ENCODE measurements around the gene LRP8. TPM values are rescaled to one million over a fixed set of nuclear protein-coding genes. Genes with fewer than 3 reads are reported as not detected.

The LRP8 gene
- total and polyA plus RNA-seq, 2 donors (not counting 3 experiments of a cell fraction or from before 2014, with no cell fraction given), result 40.9 to 62.2 TPM

GRCh38 chr1:53372501-53372951 lies 44.7 kb upstream of the LRP8 start:
- Histone ChIP-seq H3K36me3 (ENCODE audit: control insufficient read depth in 2 of 2, extremely low read depth in 1 of 2, insufficient read depth in 2 of 2, low read length in 2 of 2) (no peaks in the 10 kb centered on the region), H3K79me2 (ENCODE audit: control insufficient read depth, insufficient read depth, low read length) (no peaks in the 10 kb centered on the region), H3K4me2 (ENCODE audit: insufficient read depth, low read length) (no peak overlapping the region), H3K9ac (replicated peaks; ENCODE audit: extremely low read depth, insufficient read depth, low read length) (no peak overlapping the region), H3K27ac (ENCODE audit: insufficient read depth, low read depth, low read length) (no peak overlapping the region), H3K27me3 (ENCODE audit: control insufficient read depth in 2 of 2, insufficient read depth in 2 of 2, low read length in 2 of 2) (no peaks in the 10 kb centered on the region), H2AFZ (ENCODE audit: low read depth, low read length) (no peak overlapping the region), H3K9me3 (replicated peaks; ENCODE audit: control insufficient read depth, insufficient read depth, low read length) (no peaks in the 10 kb centered on the region), H3K4me3 (replicated peaks in 1 of 3; ENCODE audit: insufficient read depth in 1 of 3, low read depth in 1 of 3, low read length in 3 of 3) (no peak overlapping the region), H3K9me1 (replicated peaks; ENCODE audit: control insufficient read depth, extremely low read depth, insufficient read depth, low read length) (no peaks in the 10 kb centered on the region), H3K4me1 (ENCODE audit: control insufficient read depth, extremely low read depth, insufficient read depth, low read length) (no peaks in the 10 kb centered on the region), H4K20me1 (replicated peaks; ENCODE audit: control insufficient read depth, extremely low read depth, insufficient read depth, low read length) (no peaks in the 10 kb centered on the region)
- ChIA-PET CTCF (interaction anchor here (1.0 kb wide), 1 partner anchor 21 kb away, joined by 3 read pairs; no protein-coding TSS in a partner anchor), POLR2A (no interaction called here)
- DNase-seq (ENCODE audit: low read depth, low spot score), result no peak
- no peak for FAIRE-seq
- no TSS peak for BruUV-seq (replicated peaks)
- dilution Hi-C loops (cut with MboI; ENCODE audit: extremely low pct_ligation_motif_present, low sequenced_read_pairs), result no loop called here
- TF ChIP-seq FOS (IDR thresholded peaks at IDR 0.05; ENCODE audit: borderline replicate concordance, insufficient read depth, low read length), result no peak
- intact Hi-C loops (cut with micrococcal nuclease), result no loop called here

DNA sequence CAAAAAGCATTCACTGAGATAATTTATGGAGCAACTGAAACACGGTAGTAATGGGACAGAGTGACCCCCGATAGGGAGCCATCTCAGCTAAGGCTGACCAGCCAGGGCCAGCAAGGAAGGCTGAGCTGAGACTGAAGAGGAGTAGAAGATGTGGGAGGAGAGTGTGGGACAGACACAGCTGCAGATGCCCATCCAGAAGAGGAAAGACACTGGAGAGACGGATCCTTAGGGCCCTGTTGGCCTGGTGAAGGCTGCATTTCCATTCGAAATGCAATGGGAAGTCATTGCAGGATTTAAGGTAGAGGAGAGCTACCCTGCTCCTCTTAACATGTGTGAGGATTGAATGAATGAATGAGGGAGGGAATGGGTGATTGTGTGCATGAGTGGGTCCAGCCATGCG lies 44.0 kb upstream of the LRP8 start:
- no peak overlapping the region for H3K4me2 ChIP-seq (ENCODE audit: insufficient read depth, low read length)
- H3K27ac ChIP-seq (ENCODE audit: insufficient read depth, low read depth, low read length), result no peak overlapping the region
- no peaks in the 10 kb centered on the region for H3K9me1 ChIP-seq (replicated peaks; ENCODE audit: control insufficient read depth, extremely low read depth, insufficient read depth, low read length)
- no peak overlapping the region for H2AFZ ChIP-seq (ENCODE audit: low read depth, low read length)
- DNase-seq (ENCODE audit: low read depth, low spot score), result no peak
- no peaks in the 10 kb centered on the region for H3K36me3 ChIP-seq (ENCODE audit: control insufficient read depth in 2 of 2, extremely low read depth in 1 of 2, insufficient read depth in 2 of 2, low read length in 2 of 2)
- no peaks in the 10 kb centered on the region for H3K4me1 ChIP-seq (ENCODE audit: control insufficient read depth, extremely low read depth, insufficient read depth, low read length)
- H3K79me2 ChIP-seq (ENCODE audit: control insufficient read depth, insufficient read depth, low read length), result no peaks in the 10 kb centered on the region
- CTCF ChIA-PET, result interaction anchor here (1.0 kb wide), 1 partner anchor 22 kb away, joined by 3 read pairs; no protein-coding TSS in a partner anchor
- BruUV-seq (replicated peaks), result no TSS peak
- no peak for FAIRE-seq
- intact Hi-C loops (cut with micrococcal nuclease) (no loop called here), dilution Hi-C loops (cut with MboI; ENCODE audit: extremely low pct_ligation_motif_present, low sequenced_read_pairs) (no loop called here)
- TF ChIP-seq POLR2AphosphoS5 (IDR thresholded peaks at IDR 0.05; ENCODE audit: insufficient read depth, low read depth, low read length), result no peak
- no peak for TF ChIP-seq GATA2 (IDR thresholded peaks at IDR 0.05; ENCODE audit: insufficient read depth, insufficient read length, low read depth, low read length)
- TF ChIP-seq EZH2 (IDR thresholded peaks at IDR 0.05; ENCODE audit: borderline replicate concordance, low read depth, low read length, severe bottlenecking), result no peak
- TF ChIP-seq, protein P1, sequence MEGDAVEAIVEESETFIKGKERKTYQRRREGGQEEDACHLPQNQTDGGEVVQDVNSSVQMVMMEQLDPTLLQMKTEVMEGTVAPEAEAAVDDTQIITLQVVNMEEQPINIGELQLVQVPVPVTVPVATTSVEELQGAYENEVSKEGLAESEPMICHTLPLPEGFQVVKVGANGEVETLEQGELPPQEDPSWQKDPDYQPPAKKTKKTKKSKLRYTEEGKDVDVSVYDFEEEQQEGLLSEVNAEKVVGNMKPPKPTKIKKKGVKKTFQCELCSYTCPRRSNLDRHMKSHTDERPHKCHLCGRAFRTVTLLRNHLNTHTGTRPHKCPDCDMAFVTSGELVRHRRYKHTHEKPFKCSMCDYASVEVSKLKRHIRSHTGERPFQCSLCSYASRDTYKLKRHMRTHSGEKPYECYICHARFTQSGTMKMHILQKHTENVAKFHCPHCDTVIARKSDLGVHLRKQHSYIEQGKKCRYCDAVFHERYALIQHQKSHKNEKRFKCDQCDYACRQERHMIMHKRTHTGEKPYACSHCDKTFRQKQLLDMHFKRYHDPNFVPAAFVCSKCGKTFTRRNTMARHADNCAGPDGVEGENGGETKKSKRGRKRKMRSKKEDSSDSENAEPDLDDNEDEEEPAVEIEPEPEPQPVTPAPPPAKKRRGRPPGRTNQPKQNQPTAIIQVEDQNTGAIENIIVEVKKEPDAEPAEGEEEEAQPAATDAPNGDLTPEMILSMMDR (IDR thresholded peaks at IDR 0.05; ENCODE audit: extremely low read depth in 1 of 2, insufficient read depth in 1 of 2, low read depth in 1 of 2, low read length in 2 of 2), result no peak
- no peak for TF ChIP-seq JUN (IDR thresholded peaks at IDR 0.05; ENCODE audit: borderline replicate concordance, insufficient read depth, insufficient read length, low read depth)
- no peak for TF ChIP-seq POLR2A (IDR thresholded peaks at IDR 0.05; ENCODE audit: low read depth, low read length)
- TF ChIP-seq MYC (IDR thresholded peaks at IDR 0.05; ENCODE audit: low read depth, low read length), result no peak
- no peak for TF ChIP-seq FOS (IDR thresholded peaks at IDR 0.05; ENCODE audit: borderline replicate concordance, insufficient read depth, low read length)
- TF ChIP-seq MAX (IDR thresholded peaks at IDR 0.05; ENCODE audit: insufficient read depth, insufficient read length), result no peak
- H3K27me3 ChIP-seq (ENCODE audit: control insufficient read depth in 2 of 2, insufficient read depth in 2 of 2, low read length in 2 of 2), result peaks cover 0 to 1% of the 10 kb centered on the region in 2 experiments
- POLR2A ChIA-PET, result no interaction called here
- H3K9ac ChIP-seq (replicated peaks; ENCODE audit: extremely low read depth, insufficient read depth, low read length), result no peak overlapping the region
- no peak overlapping the region for H3K4me3 ChIP-seq (replicated peaks in 1 of 3; ENCODE audit: insufficient read depth in 1 of 3, low read depth in 1 of 3, low read length in 3 of 3)
- H4K20me1 ChIP-seq (replicated peaks; ENCODE audit: control insufficient read depth, extremely low read depth, insufficient read depth, low read length), result no peaks in the 10 kb centered on the region
- no peaks in the 10 kb centered on the region for H3K9me3 ChIP-seq (replicated peaks; ENCODE audit: control insufficient read depth, insufficient read depth, low read length)
